ENCODE data around the gene GAB2. TPM values are rescaled to one million over a fixed set of nuclear protein-coding genes. Genes with fewer than 3 reads are reported as not detected.

GAB2 gene
- total RNA-seq, 2 experiments from 2014 or later, result 0.91 to 0.98 TPM

GRCh38 chr11:78438298-78438975 lies 20.8 kb upstream of the GAB2 start:
- Mint-ChIP-seq H3K4me3 (no peak overlapping the region), H3K27ac (no peak overlapping the region), H3K4me1 (no peaks in the 10 kb centered on the region), H3K36me3 (peaks cover 24% of the 10 kb centered on the region), H3K9me3 (no peaks in the 10 kb centered on the region), H3K27me3 (no peaks in the 10 kb centered on the region)
- DNase-seq, result no peak

DNA sequence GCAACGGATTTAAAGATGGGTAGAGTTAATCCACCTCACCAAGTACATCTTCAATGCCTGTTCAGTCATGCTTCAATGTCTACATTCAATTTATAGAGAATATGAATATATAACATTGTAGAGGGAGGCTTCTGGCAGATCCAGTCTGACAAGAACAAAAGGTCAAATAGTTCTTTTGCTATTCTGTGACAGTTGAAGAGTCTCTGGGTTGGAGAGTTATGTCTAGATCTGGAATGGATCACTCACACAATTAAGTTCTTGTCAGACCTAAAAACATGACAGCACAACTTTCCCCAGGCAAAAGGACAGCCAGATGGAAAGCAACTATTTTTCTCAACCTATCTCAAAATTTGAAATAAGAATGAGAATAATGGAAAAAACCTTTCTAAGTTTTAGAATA lies 15.3 kb upstream of the GAB2 start:
- DNase-seq, result no peak
- Mint-ChIP-seq H3K4me1 (peaks cover 2% of the 10 kb centered on the region), H3K9me3 (no peaks in the 10 kb centered on the region), H3K4me3 (no peak overlapping the region), H3K36me3 (peaks cover 9% of the 10 kb centered on the region), H3K27ac (no peak overlapping the region), H3K27me3 (no peaks in the 10 kb centered on the region)

DNA sequence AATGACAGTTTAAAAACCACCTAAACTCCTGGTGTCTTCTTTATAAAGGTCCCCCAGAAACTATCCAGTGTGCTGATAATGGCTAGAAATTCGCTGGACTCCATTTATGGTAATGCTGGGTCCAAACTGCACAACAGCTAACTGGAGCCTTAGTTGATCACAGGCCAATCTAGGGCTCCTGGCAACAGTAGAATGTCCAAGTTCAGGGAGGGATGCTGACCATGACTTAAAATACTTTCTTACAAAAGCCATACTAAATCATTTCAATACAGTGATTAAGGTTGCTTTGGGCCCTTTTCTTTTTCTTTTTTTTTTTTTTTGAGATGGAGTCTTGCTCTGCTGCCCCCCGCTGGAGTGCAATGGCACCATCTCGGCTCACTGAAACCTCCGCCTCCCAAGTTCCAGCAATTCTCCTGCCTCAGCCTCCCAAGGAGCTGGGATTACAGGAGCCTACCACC lies 14.5 kb upstream of the GAB2 start:
- peaks cover 6% of the 10 kb centered on the region for H3K4me1 Mint-ChIP-seq
- no peak overlapping the region for H3K27ac Mint-ChIP-seq
- DNase-seq, result no peak
- H3K9me3 Mint-ChIP-seq, result no peaks in the 10 kb centered on the region
- no peak overlapping the region for H3K4me3 Mint-ChIP-seq
- H3K27me3 Mint-ChIP-seq, result no peaks in the 10 kb centered on the region
- H3K36me3 Mint-ChIP-seq, result peaks cover 6% of the 10 kb centered on the region

DNA sequence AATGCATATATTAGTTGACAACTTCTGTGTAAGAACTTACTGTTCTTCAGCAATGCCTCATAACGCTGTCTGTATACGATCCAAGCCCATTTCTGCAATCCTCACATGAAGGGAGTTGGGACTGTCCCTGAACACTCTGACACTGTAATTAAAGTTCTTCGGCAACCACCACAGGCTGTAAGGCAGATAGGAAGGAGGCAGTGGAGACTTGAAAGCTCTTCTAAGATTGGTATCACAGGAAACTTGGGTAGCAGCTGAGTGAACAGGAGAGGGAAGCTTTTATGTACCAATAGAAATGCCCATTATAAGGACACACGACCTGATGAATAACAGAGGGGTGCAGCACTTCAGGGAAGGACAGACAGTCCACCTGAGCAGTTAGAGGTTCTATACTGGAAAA lies 12.0 kb upstream of the GAB2 start:
- Mint-ChIP-seq H3K4me3 (no peak overlapping the region), H3K9me3 (no peaks in the 10 kb centered on the region), H3K27me3 (no peaks in the 10 kb centered on the region), H3K36me3 (peaks cover 5% of the 10 kb centered on the region), H3K27ac (no peak overlapping the region), H3K4me1 (peaks cover 11% of the 10 kb centered on the region)
- no peak for DNase-seq

GRCh38 chr11:78429209-78429608 lies 11.6 kb upstream of the GAB2 start:
- H3K27me3 Mint-ChIP-seq, result no peaks in the 10 kb centered on the region
- H3K4me3 Mint-ChIP-seq, result no peak overlapping the region
- DNase-seq, result no peak
- no peak overlapping the region for H3K27ac Mint-ChIP-seq
- H3K9me3 Mint-ChIP-seq, result no peaks in the 10 kb centered on the region
- peaks cover 13% of the 10 kb centered on the region for H3K4me1 Mint-ChIP-seq
- H3K36me3 Mint-ChIP-seq, result peaks cover 8% of the 10 kb centered on the region

- DNase-seq, result no peak
- H3K4me1 Mint-ChIP-seq, result peaks cover 13% of the 10 kb centered on the region
- H3K9me3 Mint-ChIP-seq, result no peaks in the 10 kb centered on the region
- peaks cover 9% of the 10 kb centered on the region for H3K36me3 Mint-ChIP-seq
- no peak overlapping the region for H3K4me3 Mint-ChIP-seq
- no peaks in the 10 kb centered on the region for H3K27me3 Mint-ChIP-seq
- no peak overlapping the region for H3K27ac Mint-ChIP-seq
Measured at GRCh38 chr11:78428773-78429172, 11.2 kb upstream of the GAB2 start.

DNA sequence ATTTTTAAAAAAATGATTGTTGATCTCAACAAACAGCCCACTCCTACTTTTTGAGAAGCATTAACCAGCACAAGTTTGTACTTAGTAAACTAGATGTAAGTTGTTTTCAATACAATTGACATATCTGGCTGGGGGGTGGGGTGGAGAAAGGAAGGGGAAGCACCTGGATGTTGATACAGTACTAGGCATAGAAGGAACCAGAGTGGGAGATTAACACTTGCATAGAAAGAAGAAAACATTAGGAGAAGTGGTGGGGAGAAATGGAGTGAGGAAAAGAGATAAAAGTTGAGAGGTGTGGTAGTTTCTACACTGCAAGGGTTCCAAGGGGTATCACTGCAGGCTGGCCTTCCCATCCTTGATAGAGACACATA lies 10.6 kb upstream of the GAB2 start:
- Mint-ChIP-seq H3K27ac (no peak overlapping the region), H3K4me1 (peaks cover 13% of the 10 kb centered on the region), H3K27me3 (no peaks in the 10 kb centered on the region), H3K9me3 (no peaks in the 10 kb centered on the region), H3K4me3 (no peak overlapping the region), H3K36me3 (peaks cover 9% of the 10 kb centered on the region)
- no peak for DNase-seq

DNA sequence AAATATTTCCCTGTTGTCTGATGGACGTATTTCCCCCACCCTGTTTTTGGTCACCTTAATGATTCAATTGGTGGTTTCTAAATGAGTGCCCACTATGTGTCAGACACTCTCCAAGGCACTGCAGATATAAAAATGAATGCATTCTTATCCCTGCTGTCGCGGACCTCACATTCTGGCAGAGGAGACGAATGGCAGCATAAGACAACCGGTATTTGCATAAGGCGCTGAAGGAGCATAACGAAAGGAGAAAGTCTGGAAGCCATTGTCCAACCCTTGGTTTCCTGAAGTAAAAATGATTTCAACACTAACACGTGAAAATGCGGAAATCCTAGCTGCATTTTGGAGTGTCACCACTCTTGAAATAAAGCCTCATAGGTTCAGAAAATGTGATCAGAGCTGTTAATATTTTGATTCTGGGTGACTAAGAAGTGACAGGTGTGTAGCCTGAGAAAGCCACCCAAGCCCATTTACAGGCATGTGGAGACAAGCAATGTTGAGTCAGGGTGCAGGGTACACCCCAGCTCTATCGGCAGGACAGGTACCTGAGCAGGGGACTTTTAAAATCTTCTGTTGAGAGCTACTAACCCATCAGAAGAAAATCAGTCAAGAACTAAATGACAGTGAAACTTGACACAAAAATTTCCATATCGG lies 10.1 kb upstream of the GAB2 start:
- peaks cover 13% of the 10 kb centered on the region for H3K4me1 Mint-ChIP-seq
- no peak for DNase-seq
- no peaks in the 10 kb centered on the region for H3K9me3 Mint-ChIP-seq
- H3K27me3 Mint-ChIP-seq, result no peaks in the 10 kb centered on the region
- no peak overlapping the region for H3K4me3 Mint-ChIP-seq
- peaks cover 9% of the 10 kb centered on the region for H3K36me3 Mint-ChIP-seq
- H3K27ac Mint-ChIP-seq, result no peak overlapping the region

DNA sequence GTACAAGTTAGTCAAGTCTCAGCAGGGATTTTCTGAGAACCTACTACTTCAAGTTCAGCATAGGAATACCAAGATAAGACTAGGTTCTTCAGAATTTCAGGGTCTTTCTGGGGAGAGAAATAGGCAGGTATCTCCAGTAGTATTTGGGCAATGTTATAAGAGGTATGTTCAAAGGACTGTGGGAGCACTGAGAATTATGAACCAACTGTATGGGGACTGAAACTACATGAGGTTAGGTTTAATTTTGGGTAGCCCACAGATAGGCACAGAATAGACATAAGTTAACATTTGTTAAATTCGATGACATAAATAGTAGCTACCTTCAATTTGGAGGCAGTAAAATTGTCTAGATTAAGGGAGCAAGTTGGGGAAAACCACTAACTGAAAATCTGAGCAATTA lies 9.2 kb upstream of the GAB2 start:
- Mint-ChIP-seq H3K4me3 (no peak overlapping the region), H3K9me3 (no peaks in the 10 kb centered on the region), H3K27me3 (peaks cover 4% of the 10 kb centered on the region), H3K36me3 (peaks cover 9% of the 10 kb centered on the region), H3K4me1 (peaks cover 13% of the 10 kb centered on the region), H3K27ac (no peak overlapping the region)
- no peak for DNase-seq

DNA sequence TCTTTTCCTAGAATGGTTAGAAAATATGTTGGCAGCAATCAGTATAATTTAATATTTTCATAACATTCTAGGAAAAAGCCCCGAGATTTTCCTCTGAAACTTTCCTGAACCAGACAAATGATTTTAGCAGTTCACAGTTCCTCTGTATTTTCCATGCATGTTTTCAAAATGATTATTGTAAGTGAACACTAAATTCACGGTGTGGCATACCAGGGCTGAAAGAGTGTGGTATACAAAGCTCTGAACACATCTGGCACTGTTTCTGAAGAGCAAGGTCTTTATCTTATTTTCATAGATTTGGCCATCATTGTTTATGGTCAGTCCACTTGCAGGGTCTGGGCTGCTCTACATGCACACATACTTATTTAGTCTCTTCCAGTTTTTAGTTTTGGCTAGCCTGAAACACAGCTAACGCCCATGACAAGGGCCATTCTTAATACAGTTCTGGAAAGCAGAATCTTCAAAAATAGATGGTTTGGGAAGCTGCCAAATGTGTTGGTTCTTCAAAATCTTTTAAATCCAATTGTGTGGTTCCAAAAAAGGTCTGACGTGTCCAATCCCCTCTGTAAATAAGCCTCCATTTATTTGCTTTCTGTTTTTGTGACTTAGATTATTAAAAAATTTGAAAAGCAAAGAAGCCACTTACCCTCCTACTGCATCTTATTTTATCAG lies 7.9 kb upstream of the GAB2 start:
- Mint-ChIP-seq H3K4me3 (no peak overlapping the region), H3K4me1 (peaks cover 20% of the 10 kb centered on the region), H3K36me3 (peaks cover 6% of the 10 kb centered on the region), H3K27ac (no peak overlapping the region), H3K9me3 (no peaks in the 10 kb centered on the region), H3K27me3 (peaks cover 12% of the 10 kb centered on the region)
- DNase-seq, result no peak

GRCh38 chr11:78424334-78425270 lies 7.0 kb upstream of the GAB2 start:
- no peaks in the 10 kb centered on the region for H3K9me3 Mint-ChIP-seq
- peaks cover 25% of the 10 kb centered on the region for H3K4me1 Mint-ChIP-seq
- no peak overlapping the region for H3K4me3 Mint-ChIP-seq
- H3K27ac Mint-ChIP-seq, result peak overlapping the region; percentile 37
- peaks cover 21% of the 10 kb centered on the region for H3K27me3 Mint-ChIP-seq
- H3K36me3 Mint-ChIP-seq, result peaks cover 6% of the 10 kb centered on the region
- DNase-seq, result no peak

DNA sequence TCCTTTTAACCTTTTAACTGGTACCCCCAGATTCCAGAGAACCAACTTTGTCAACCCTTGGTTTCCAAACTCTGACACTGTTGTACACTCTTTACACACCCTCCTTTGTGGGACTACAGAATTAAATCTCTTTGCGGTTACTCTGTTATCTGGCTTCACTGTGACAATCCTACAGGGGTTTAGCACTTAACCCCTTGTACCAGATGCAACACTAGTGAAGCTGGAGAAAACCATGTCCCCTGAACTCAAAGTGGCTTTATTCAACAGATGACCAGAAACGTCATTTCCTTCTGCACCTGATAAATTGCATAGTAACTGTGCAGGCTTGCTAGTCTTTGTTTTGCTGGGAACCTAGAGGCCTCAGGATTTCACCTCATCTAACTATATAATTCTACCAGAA lies 5.6 kb upstream of the GAB2 start:
- Mint-ChIP-seq H3K27me3 (peaks cover 35% of the 10 kb centered on the region), H3K9me3 (no peaks in the 10 kb centered on the region), H3K27ac (no peak overlapping the region), H3K4me1 (peaks cover 35% of the 10 kb centered on the region), H3K4me3 (no peak overlapping the region), H3K36me3 (peaks cover 6% of the 10 kb centered on the region)
- DNase-seq, result no peak

GRCh38 chr11:78420796-78421209 lies 3.2 kb upstream of the GAB2 start:
- peak; percentile 65 for DNase-seq
- Mint-ChIP-seq H3K4me3 (no peak overlapping the region), H3K27me3 (peaks cover 44% of the 10 kb centered on the region), H3K9me3 (no peaks in the 10 kb centered on the region), H3K36me3 (peaks cover 6% of the 10 kb centered on the region), H3K27ac (no peak overlapping the region), H3K4me1 (peaks cover 36% of the 10 kb centered on the region)

- Mint-ChIP-seq H3K4me3 (peak overlapping the region; percentile 40), H3K27me3 (peaks cover 48% of the 10 kb centered on the region), H3K27ac (no peak overlapping the region), H3K9me3 (no peaks in the 10 kb centered on the region), H3K4me1 (peaks cover 33% of the 10 kb centered on the region), H3K36me3 (peaks cover 6% of the 10 kb centered on the region)
- peak; percentile 27 for DNase-seq
Measured at GRCh38 chr11:78420255-78420764, 2.7 kb upstream of the GAB2 start.

DNA sequence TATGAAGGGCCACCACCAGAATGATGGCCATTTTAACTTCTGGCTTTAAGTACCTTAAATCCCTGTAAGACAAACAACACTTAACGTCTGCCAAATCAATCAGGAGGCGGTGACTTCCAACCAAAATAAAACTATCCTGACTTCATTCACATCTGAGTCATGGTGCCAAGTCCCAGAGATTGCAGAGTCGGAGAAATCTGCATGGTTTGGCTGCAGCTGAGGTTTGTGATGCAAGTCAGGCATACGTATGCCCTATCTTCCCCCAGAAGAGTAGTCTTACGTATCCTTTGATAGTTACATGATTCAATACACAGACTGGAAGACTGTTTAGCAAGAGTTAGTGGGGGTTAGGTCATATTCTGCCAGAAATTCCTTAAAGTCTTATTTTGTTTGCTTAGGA lies 1.7 kb upstream of the GAB2 start:
- Mint-ChIP-seq H3K4me1 (peaks cover 28% of the 10 kb centered on the region), H3K27ac (no peak overlapping the region), H3K4me3 (no peak overlapping the region), H3K9me3 (no peaks in the 10 kb centered on the region), H3K27me3 (peaks cover 48% of the 10 kb centered on the region), H3K36me3 (peaks cover 1% of the 10 kb centered on the region)
- DNase-seq, result no peak

Data from activated naive CD8-positive, alpha-beta T cell treated with anti-CD3 and anti-CD28 coated beads for 36 hours (primary cell).